ENCODE data around the gene RAMACL.
A peak's percentile ranks its signal among the peaks of the same experiment; 100 is the strongest.

RAMACL gene

GRCh38 chr6:166598441-166599138 is 12.1 kb upstream of the RAMACL start:
- DNase-seq, result peak; percentile 79 to 85
- H3K27ac ChIP-seq, result peak overlapping the region; percentile 59 to 62
- H3K4me3 ChIP-seq, result no peak overlapping the region

GRCh38 chr6:166597711-166598440 is 11.4 kb upstream of the RAMACL start:
- Histone ChIP-seq H3K27ac (peak overlapping the region in 1 of 2 donors; percentile 59), H3K27me3 (no peaks in the 10 kb centered on the region), H3K36me3 (no peaks in the 10 kb centered on the region), H3K4me1 (peaks cover 0 to 18% (median 3%) of the 10 kb centered on the region in 4 donors), H3K9me3 (no peaks in the 10 kb centered on the region), H3K4me3 (no peak overlapping the region)
- TF ChIP-seq CTCF (IDR thresholded peaks at IDR 0.05), result no peak
- intact Hi-C loops (cut with DNase I; ENCODE audit: low total_unique reads), result no loop called here
- DNase-seq, result no peak

More at GRCh38 chr6:166598441-166599138, 12.1 kb upstream of the RAMACL start:
- Histone ChIP-seq H3K4me1 (peaks cover 0 to 18% (median 3%) of the 10 kb centered on the region in 4 donors), H3K27me3 (no peaks in the 10 kb centered on the region), H3K9me3 (no peaks in the 10 kb centered on the region), H3K36me3 (no peaks in the 10 kb centered on the region)
- intact Hi-C loops (cut with DNase I; ENCODE audit: low total_unique reads), result no loop called here
- no peak for TF ChIP-seq CTCF (IDR thresholded peaks at IDR 0.05)

GRCh38 chr6:166596776-166597507 is 10.5 kb upstream of the RAMACL start:
- DNase-seq, result no peak
- no peak for TF ChIP-seq CTCF (IDR thresholded peaks at IDR 0.05)
- intact Hi-C loops (cut with DNase I; ENCODE audit: low total_unique reads), result no loop called here
- Histone ChIP-seq H3K27me3 (no peaks in the 10 kb centered on the region), H3K36me3 (no peaks in the 10 kb centered on the region), H3K9me3 (no peaks in the 10 kb centered on the region), H3K4me1 (peaks cover 0 to 18% (median 3%) of the 10 kb centered on the region in 4 donors), H3K4me3 (no peak overlapping the region), H3K27ac (no peak overlapping the region)

GRCh38 chr6:166595949-166596348 is 9.5 kb upstream of the RAMACL start:
- Histone ChIP-seq H3K9me3 (no peaks in the 10 kb centered on the region), H3K27me3 (no peaks in the 10 kb centered on the region), H3K27ac (no peak overlapping the region), H3K4me1 (peaks cover 0 to 18% (median 3%) of the 10 kb centered on the region in 4 donors), H3K36me3 (no peaks in the 10 kb centered on the region), H3K4me3 (no peak overlapping the region)
- no peak for TF ChIP-seq CTCF (IDR thresholded peaks at IDR 0.05)
- no peak for DNase-seq
- intact Hi-C loops (cut with DNase I; ENCODE audit: low total_unique reads), result no loop called here

- Histone ChIP-seq H3K36me3 (no peaks in the 10 kb centered on the region), H3K27me3 (no peaks in the 10 kb centered on the region), H3K9me3 (no peaks in the 10 kb centered on the region), H3K27ac (no peak overlapping the region), H3K4me3 (no peak overlapping the region), H3K4me1 (peaks cover 0 to 18% (median 3%) of the 10 kb centered on the region in 4 donors)
- TF ChIP-seq CTCF (IDR thresholded peaks at IDR 0.05), result no peak
- no peak for DNase-seq
- intact Hi-C loops (cut with DNase I; ENCODE audit: low total_unique reads), result no loop called here
These were observed 8.7 kb upstream of the RAMACL start for GRCh38 chr6:166595061-166595780.

Data from tibial artery (tissue), 4 donors.